GM23338 (cell line): Measurements from ENCODE around the gene SLC7A14. TPM values are rescaled to one million over a fixed set of nuclear protein-coding genes. Genes with fewer than 3 reads are reported as not detected.

Experiments used
- ATAC-seq: fragments of 200-7000 bp; cut with Tn5 transposase; 3 replicates; pipeline ENCODE4 v1.9.1; 2020
- DNase-seq: peaks from one replicate; pipeline ENCODE4 v3.0.0-alpha.2; 2015; ENCODE audit warnings: low spot score
- H2AFZ ChIP-seq: fragments of 200-600 bp; sonication (generic); 2 replicates; pipeline ENCODE4 v1.8.0; 2016; ENCODE audit warnings: antibody characterized with exemption, mild to moderate bottlenecking, moderate library complexity
- H3F3A ChIP-seq: fragments of 200-600 bp; sonication (generic); replicated peaks from 2 replicates; pipeline ENCODE4 v1.8.0; 2017; ENCODE audit warnings: antibody characterized with exemption, mixed run types, low read depth
- H3K27ac ChIP-seq: fragments of 200-600 bp; sonication (generic); 2 replicates; pipeline ENCODE4 v1.6.1; 2016; ENCODE audit warnings: low read depth
- H3K27me3 ChIP-seq: fragments of 200-600 bp; sonication (generic); 2 replicates; pipeline ENCODE4 v1.8.0; 2016; ENCODE audit warnings: mild to moderate bottlenecking, mixed run types, moderate library complexity; ENCODE audit not compliant: insufficient read depth
- H3K36me3 ChIP-seq: fragments of 200-600 bp; sonication (generic); 2 replicates; pipeline ENCODE4 v1.8.0; 2016; ENCODE audit warnings: mild to moderate bottlenecking; ENCODE audit not compliant: insufficient read depth
- H3K4me1 ChIP-seq: fragments of 200-600 bp; sonication (generic); 2 replicates; pipeline ENCODE4 v1.8.0; 2016; ENCODE audit warnings: mild to moderate bottlenecking, moderate library complexity; ENCODE audit not compliant: insufficient read depth
- H3K4me2 ChIP-seq: fragments of 200-600 bp; sonication (generic); 2 replicates; pipeline ENCODE4 v1.7.1; 2017; ENCODE audit warnings: mixed run types
- H3K4me3 ChIP-seq: fragments of 200-600 bp; sonication (generic); 2 replicates; pipeline ENCODE4 v1.6.1; 2016; ENCODE audit warnings: mixed run types
- H3K79me2 ChIP-seq: fragments of 200-600 bp; sonication (generic); replicated peaks from 2 replicates; pipeline ENCODE4 v1.8.0; 2017; ENCODE audit warnings: mild to moderate bottlenecking; ENCODE audit not compliant: insufficient read depth
- H3K9me2 ChIP-seq: fragments of 200-600 bp; sonication (generic); 2 replicates; pipeline ENCODE4 v1.8.0; 2017; ENCODE audit not compliant: insufficient read depth
- H4K20me1 ChIP-seq: fragments of 200-600 bp; sonication (generic); replicated peaks from 2 replicates; pipeline ENCODE4 v1.8.0; 2017; ENCODE audit warnings: mild to moderate bottlenecking; ENCODE audit not compliant: insufficient read depth
- H3K27ac Mint-ChIP-seq: 2 replicates; pipeline ENCODE4 v1.8.0; 2020; ENCODE audit warnings: inconsistent platforms, mild to moderate bottlenecking, moderate library complexity, mixed read lengths
- H3K27me3 Mint-ChIP-seq: 3 replicates; pipeline ENCODE4 v1.8.0; 2022; ENCODE audit warnings: low read depth, mild to moderate bottlenecking, moderate library complexity, mixed read lengths, inconsistent platforms; ENCODE audit not compliant: insufficient read depth, poor library complexity
- H3K36me3 Mint-ChIP-seq: 3 replicates; pipeline ENCODE4 v1.8.0; 2021; ENCODE audit warnings: low read depth, mild to moderate bottlenecking, inconsistent platforms, moderate library complexity, mixed read lengths
- H3K4me1 Mint-ChIP-seq: 3 replicates; pipeline ENCODE4 v1.8.0; 2020; ENCODE audit warnings: mild to moderate bottlenecking, inconsistent platforms, mixed read lengths
- H3K4me3 Mint-ChIP-seq: 3 replicates; pipeline ENCODE4 v1.8.0; 2021; ENCODE audit warnings: moderate library complexity, mild to moderate bottlenecking, inconsistent platforms, mixed read lengths
- H3K9me3 Mint-ChIP-seq: 3 replicates; pipeline ENCODE4 v1.8.0; 2020; ENCODE audit warnings: moderate library complexity, mild to moderate bottlenecking, inconsistent platforms, mixed read lengths
- CTCF ChIP-seq, 2 experiments: fragments of 200-600 bp in 1 of 2; sonication (generic) in 1 of 2; conservative IDR thresholded peaks; 2 replicates each; pipeline versions ENCODE4 v1.5.1 to v1.6.1; 2016 to 2017; ENCODE audit warnings: antibody characterized with exemption in 2 of 2, low read depth in 2 of 2, mild to moderate bottlenecking in 2 of 2, moderate library complexity in 1 of 2
- EZH2 ChIP-seq: fragments of 200-600 bp; sonication (generic); IDR thresholded peaks from one replicate; pipeline ENCODE4 v1.8.0; 2017; ENCODE audit warnings: antibody characterized with exemption, mild to moderate bottlenecking, low read depth; ENCODE audit not compliant: unreplicated experiment
- EZH2phosphoT487 ChIP-seq: fragments of 200-600 bp; sonication (generic); IDR thresholded peaks from one replicate; pipeline ENCODE4 v1.8.1; 2018; ENCODE audit warnings: antibody characterized with exemption; ENCODE audit not compliant: unreplicated experiment
- ZNF462 ChIP-seq: fragments of 250-450 bp; sonication (Bioruptor Pico); IDR thresholded peaks from 2 replicates; pipeline ENCODE4 v1.5.0; 2020; ENCODE audit warnings: mild to moderate bottlenecking, moderate library complexity
- polyA plus RNA-seq: library from polyadenylated mRNA; unstranded; fragments of >200 nt; fragmentation: Nextera tagmentation; extraction: Ambion mirVana; gene quantifications from 2 replicates; pipeline ENCODE4 v1.2.1, GENCODE V29; 2016
- total RNA-seq: library from RNA; depleted of rRNA; stranded (reverse); fragments of >200 nt; shearing (Covaris generic); gene quantifications from 2 replicates; pipeline ENCODE4 v1.2.3, GENCODE V29; 2014
- TF ChIP-seq, protein P1 (sequence below): IDR thresholded peaks from one replicate; pipeline ENCODE4 v1.6.1; 2018; ENCODE audit warnings: antibody characterized with exemption; ENCODE audit not compliant: unreplicated experiment

SLC7A14 gene
- total and polyA plus RNA-seq, 2 experiments from 2014 or later: 0.49 to 0.82 TPM

GRCh38 chr3:170632780-170633179, 46.9 kb upstream of the SLC7A14 start (continued):
- TF ChIP-seq, protein P1, sequence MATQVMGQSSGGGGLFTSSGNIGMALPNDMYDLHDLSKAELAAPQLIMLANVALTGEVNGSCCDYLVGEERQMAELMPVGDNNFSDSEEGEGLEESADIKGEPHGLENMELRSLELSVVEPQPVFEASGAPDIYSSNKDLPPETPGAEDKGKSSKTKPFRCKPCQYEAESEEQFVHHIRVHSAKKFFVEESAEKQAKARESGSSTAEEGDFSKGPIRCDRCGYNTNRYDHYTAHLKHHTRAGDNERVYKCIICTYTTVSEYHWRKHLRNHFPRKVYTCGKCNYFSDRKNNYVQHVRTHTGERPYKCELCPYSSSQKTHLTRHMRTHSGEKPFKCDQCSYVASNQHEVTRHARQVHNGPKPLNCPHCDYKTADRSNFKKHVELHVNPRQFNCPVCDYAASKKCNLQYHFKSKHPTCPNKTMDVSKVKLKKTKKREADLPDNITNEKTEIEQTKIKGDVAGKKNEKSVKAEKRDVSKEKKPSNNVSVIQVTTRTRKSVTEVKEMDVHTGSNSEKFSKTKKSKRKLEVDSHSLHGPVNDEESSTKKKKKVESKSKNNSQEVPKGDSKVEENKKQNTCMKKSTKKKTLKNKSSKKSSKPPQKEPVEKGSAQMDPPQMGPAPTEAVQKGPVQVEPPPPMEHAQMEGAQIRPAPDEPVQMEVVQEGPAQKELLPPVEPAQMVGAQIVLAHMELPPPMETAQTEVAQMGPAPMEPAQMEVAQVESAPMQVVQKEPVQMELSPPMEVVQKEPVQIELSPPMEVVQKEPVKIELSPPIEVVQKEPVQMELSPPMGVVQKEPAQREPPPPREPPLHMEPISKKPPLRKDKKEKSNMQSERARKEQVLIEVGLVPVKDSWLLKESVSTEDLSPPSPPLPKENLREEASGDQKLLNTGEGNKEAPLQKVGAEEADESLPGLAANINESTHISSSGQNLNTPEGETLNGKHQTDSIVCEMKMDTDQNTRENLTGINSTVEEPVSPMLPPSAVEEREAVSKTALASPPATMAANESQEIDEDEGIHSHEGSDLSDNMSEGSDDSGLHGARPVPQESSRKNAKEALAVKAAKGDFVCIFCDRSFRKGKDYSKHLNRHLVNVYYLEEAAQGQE: no peak

GRCh38 chr3:170631755-170632488, 46.0 kb upstream of the SLC7A14 start:
- Mint-ChIP-seq H3K4me3 (no peak overlapping the region), H3K27me3 (peaks cover under 1% of the 10 kb centered on the region), H3K4me1 (peaks cover 9% of the 10 kb centered on the region), H3K27ac (no peak overlapping the region), H3K36me3 (no peaks in the 10 kb centered on the region), H3K9me3 (no peaks in the 10 kb centered on the region; the same call in 2 of the 3 replicates)
- Histone ChIP-seq H3K79me2 (no peaks in the 10 kb centered on the region), H3K36me3 (no peaks in the 10 kb centered on the region), H4K20me1 (no peaks in the 10 kb centered on the region), H3K4me3 (no peak overlapping the region), H3K27me3 (no peaks in the 10 kb centered on the region), H3K9me2 (no peaks in the 10 kb centered on the region), H3K4me1 (peaks cover 3% of the 10 kb centered on the region; the same call in 1 of the 2 replicates), H3K4me2 (no peak overlapping the region), H3F3A (no peaks in the 10 kb centered on the region), H3K27ac (no peak overlapping the region), H2AFZ (no peak overlapping the region)
- no peak for DNase-seq
- no peak for ATAC-seq
- no peak for TF ChIP-seq EZH2
- TF ChIP-seq ZNF462 (CRISPR knock-in tag): no peak
- TF ChIP-seq CTCF (conservative IDR thresholded peaks at IDR 0.05; ENCODE audit: low read depth in 2 of 2): no peak
- TF ChIP-seq EZH2phosphoT487: no peak
